HepG2 (cell line): ENCODE data around the gene ME3. TPM values are rescaled to one million over a fixed set of nuclear protein-coding genes. Genes with fewer than 3 reads are reported as not detected.

Experiments used
- ATAC-seq: fragments of 200-7000 bp; cut with Tn5 transposase; 3 replicates; pipeline ENCODE4 v1.9.1; 2020; ENCODE audit warnings: mild to moderate bottlenecking, moderate library complexity
- BruUV-seq: library from RNA; stranded (reverse); fragments of 400-500 nt; replicated peaks from 2 replicates; lab custom pipeline; 2021; lab: Mats Ljungman, UMichigan
- CTCF ChIA-PET: fragments of 300-600 bp; formaldehyde crosslinking; extraction: SDS; loops from one replicate; lab custom pipeline; 2021; ENCODE audit warnings: low total read pairs, inconsistent platforms, low intra/inter-chr PET ratio; lab: Yijun Ruan, JAX
- POLR2A ChIA-PET: fragments of 350-600 bp; sonication (Branson Sonifier 250); formaldehyde crosslinking; loops from one replicate; lab custom pipeline; 2020; ENCODE audit warnings: antibody characterized with exemption, inconsistent platforms; lab: Yijun Ruan, JAX
- DNase-seq: peaks from one replicate; pipeline ENCODE4 v3.0.0-alpha.2; 2015; ENCODE audit warnings: low spot score
- FAIRE-seq: peaks from 3 replicates; lab custom pipeline; 2011; peaks lifted over from hg19 to GRCh38; lab: Jason Lieb, UNC
- H2AFZ ChIP-seq: one replicate; pipeline ENCODE4 v1.6.1; 2011; ENCODE audit warnings: low read length, inconsistent platforms
- H3K27ac ChIP-seq: fragments of 300-600 bp; 3 replicates; pipeline ENCODE4 v1.8.0; 2011; ENCODE audit warnings: mixed run types, mild to moderate bottlenecking, mixed read lengths, low read length, inconsistent platforms; ENCODE audit not compliant: insufficient read depth; ENCODE audit errors: extremely low read length
- H3K27me3 ChIP-seq, 2 experiments: fragments of 200-600 bp in 1 of 2; 2 replicates in 1 of 2; 3 replicates in 1 of 2; pipeline versions ENCODE4 v1.6.0 to v1.8.0; 2011; ENCODE audit warnings: low read length in 2 of 2, mild to moderate bottlenecking in 2 of 2, moderate library complexity in 2 of 2, inconsistent platforms in 1 of 2; ENCODE audit not compliant: insufficient read depth in 2 of 2, control insufficient read depth in 1 of 2
- H3K36me3 ChIP-seq, 2 experiments: fragments of 200-600 bp in 1 of 2; replicated peaks in 1 of 2; 2 replicates in 1 of 2; 3 replicates in 1 of 2; pipeline versions ENCODE4 v1.5.1 to v1.8.0; 2011; ENCODE audit warnings: low read length in 2 of 2, inconsistent platforms in 1 of 2; ENCODE audit not compliant: insufficient read depth in 2 of 2, control insufficient read depth in 1 of 2
- H3K4me1 ChIP-seq: 2 replicates; pipeline ENCODE4 v1.5.1; 2012; ENCODE audit warnings: low read length, inconsistent platforms; ENCODE audit not compliant: insufficient read depth
- H3K4me2 ChIP-seq: 2 replicates; pipeline ENCODE4 v1.6.0; 2011; ENCODE audit warnings: low read depth, low read length, inconsistent platforms
- H3K4me3 ChIP-seq, 3 experiments: fragments of 200-600 bp in 1 of 3; sonication (generic), shearing (Covaris generic) in 1 of 3; replicated peaks in 1 of 3; 2 replicates each; pipeline ENCODE4 v1.5.1; 2011 to 2016; ENCODE audit warnings: low read length in 3 of 3, inconsistent platforms in 2 of 3, low read depth in 2 of 3, mild to moderate bottlenecking in 2 of 3, control low read depth in 1 of 3, mixed read lengths in 1 of 3; ENCODE audit not compliant: insufficient read depth in 1 of 3
- H3K79me2 ChIP-seq: one replicate; pipeline ENCODE4 v1.6.1; 2011; ENCODE audit warnings: low read length, inconsistent platforms; ENCODE audit not compliant: insufficient read depth
- H3K9ac ChIP-seq: 2 replicates; pipeline ENCODE4 v1.6.0; 2011; ENCODE audit warnings: mild to moderate bottlenecking, low read depth, low read length, inconsistent platforms; ENCODE audit not compliant: insufficient read depth
- H3K9me3 ChIP-seq: 2 replicates; pipeline ENCODE4 v1.5.1; 2012; ENCODE audit warnings: mild to moderate bottlenecking, low read length
- H4K20me1 ChIP-seq: 2 replicates; pipeline ENCODE4 v1.6.0; 2011; ENCODE audit warnings: inconsistent platforms, mild to moderate bottlenecking, low read length, moderate library complexity; ENCODE audit not compliant: insufficient read depth
- ARNTL ChIP-seq: sonication (generic); formaldehyde crosslinking; IDR thresholded peaks from 2 replicates; pipeline ENCODE4 v1.4.0; 2020; ENCODE audit warnings: mild to moderate bottlenecking, missing genetic modification reagents
- ERF ChIP-seq: IDR thresholded peaks from 2 replicates; pipeline ENCODE4 v1.6.1; 2018; ENCODE audit warnings: missing biosample characterization, missing genetic modification reagents
- KAT7 ChIP-seq: IDR thresholded peaks from 2 replicates; pipeline ENCODE4 v1.6.1; 2018; ENCODE audit warnings: borderline replicate concordance, missing compliant biosample characterization
- MAZ ChIP-seq, 2 experiments: sonication (generic) in 1 of 2; formaldehyde crosslinking in 1 of 2; IDR thresholded peaks; 2 replicates each; pipeline versions ENCODE4 v1.5.0 to v1.6.1; 2012 to 2020; ENCODE audit warnings: low read depth in 2 of 2, mild to moderate bottlenecking in 2 of 2, borderline replicate concordance in 1 of 2, improper control_type of control experiment in 1 of 2, low read length in 1 of 2, missing genetic modification reagents in 1 of 2, moderate library complexity in 1 of 2
- RXRB ChIP-seq: IDR thresholded peaks from 2 replicates; pipeline ENCODE4 v1.6.1; 2016; ENCODE audit warnings: borderline replicate concordance, missing genetic modification reagents, missing compliant biosample characterization
- SNRNP70 ChIP-seq: fragments of 200-400 bp; formaldehyde crosslinking; IDR thresholded peaks from 2 replicates; pipeline ENCODE4 v1.6.1; 2017; ENCODE audit warnings: mild to moderate bottlenecking, low read depth, low read length, moderate library complexity
- ZNF225 ChIP-seq: sonication (generic); formaldehyde crosslinking; IDR thresholded peaks from 2 replicates; pipeline ENCODE4 v1.4.0; 2020; ENCODE audit warnings: mild to moderate bottlenecking, missing genetic modification reagents
- ZNF496 ChIP-seq: sonication (generic); formaldehyde crosslinking; IDR thresholded peaks from 2 replicates; pipeline ENCODE4 v1.8.1; 2023; ENCODE audit warnings: mild to moderate bottlenecking, moderate library complexity, missing genetic modification reagents; ENCODE audit not compliant: insufficient replicate concordance
- ZNF83 ChIP-seq: sonication (generic); formaldehyde crosslinking; IDR thresholded peaks from 2 replicates; pipeline ENCODE4 v1.4.0; 2020; ENCODE audit warnings: missing genetic modification reagents, mild to moderate bottlenecking, borderline replicate concordance
- WGBS: methylation state at CpG from one replicate; pipeline ENCODE4 v1.1.6; 2017; ENCODE audit warnings: low lambda C conversion rate; 5-methylcytosine and 5-hydroxymethylcytosine counted together
- in situ Hi-C: cut with HindIII; loops from 2 replicates; pipeline ENCODE4 v1.10.0; 2017; ENCODE audit warnings: low pct_unique_long_range_greater_than_20kb; ENCODE audit not compliant: extremely low pct_ligation_motif_present
- intact Hi-C: fragments of 100-400 bp; cut with micrococcal nuclease; formaldehyde crosslinking; loops from one replicate; pipeline ENCODE4 v1.10.0; 2022; ENCODE audit not compliant: unreplicated experiment
- polyA plus RNA-seq, 8 experiments: library from polyadenylated mRNA; depleted of rRNA in 3 of 8; stranded (reverse) in 7 of 8; unstranded in 1 of 8; fragments of >200 nt; fragmentation: Illumina TruSeq in 4 of 8; extraction: Trizol in 4 of 8; gene quantifications; 2 replicates each; pipeline versions ENCODE4 v1.2.1 to v1.2.3, GENCODE V29; 2011 to 2016; ENCODE audit warnings: low read depth in 4 of 8, missing spikeins in 1 of 8, mixed read lengths in 1 of 8; ENCODE audit not compliant: insufficient read depth in 1 of 8
- total RNA-seq, 5 experiments: library from RNA; depleted of rRNA; stranded (reverse); fragments of >200 nt; fragmentation: Illumina TruSeq; extraction: Trizol; gene quantifications; 2 replicates each; pipeline ENCODE4 v1.2.3, GENCODE V29; 2016; ENCODE audit warnings: low read depth in 1 of 5
- TF ChIP-seq, protein P1 (sequence below): sonication (generic); formaldehyde crosslinking; conservative IDR thresholded peaks from 2 replicates; pipeline ENCODE4 v1.5.0; 2020; ENCODE audit warnings: missing genetic modification reagents
- TF ChIP-seq, protein P2 (sequence below): sonication (generic); formaldehyde crosslinking; IDR thresholded peaks from 2 replicates; pipeline ENCODE4 v1.8.1; 2023; ENCODE audit warnings: mild to moderate bottlenecking, moderate library complexity, missing genetic modification reagents

Gene ME3
- total and polyA plus RNA-seq, 2 of the 13 experiments (the other 11 are each of a cell fraction or from before 2014, with no cell fraction given) = not detected

DNA sequence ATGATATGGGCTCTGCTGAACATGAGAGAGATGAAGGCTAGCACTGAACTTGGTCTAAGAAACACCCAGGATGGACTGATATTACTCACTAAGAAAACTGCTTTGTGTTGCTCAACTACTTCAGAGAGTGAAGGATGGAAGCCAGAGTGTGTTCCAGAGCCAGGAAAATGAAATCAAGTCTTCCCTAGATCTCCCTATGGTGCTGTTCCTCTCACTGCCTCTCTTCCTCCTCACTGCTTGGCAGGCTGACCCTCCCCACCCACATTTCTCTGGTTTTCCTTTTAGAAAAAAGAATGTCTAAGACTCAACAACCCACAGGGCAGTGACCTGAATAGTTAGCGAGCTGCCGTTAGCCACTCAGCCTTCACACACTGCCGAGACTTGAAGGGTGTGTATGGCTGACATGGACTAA lies 232.1 kb downstream of the ME3 start (continued):
- TF ChIP-seq RXRB (CRISPR knock-in tag) (no peak), ERF (CRISPR knock-in tag) (no peak), ARNTL (no peak), ZNF496 (CRISPR knock-in tag) (no peak), ZNF225 (no peak), KAT7 (CRISPR knock-in tag) (no peak), MAZ (IDR thresholded peaks at IDR 0.05; ENCODE audit: borderline replicate concordance, low read depth, low read length) (no peak), MAZ (CRISPR knock-in tag; IDR thresholded peaks at IDR 0.05; ENCODE audit: low read depth) (no peak)
- TF ChIP-seq, protein P1, sequence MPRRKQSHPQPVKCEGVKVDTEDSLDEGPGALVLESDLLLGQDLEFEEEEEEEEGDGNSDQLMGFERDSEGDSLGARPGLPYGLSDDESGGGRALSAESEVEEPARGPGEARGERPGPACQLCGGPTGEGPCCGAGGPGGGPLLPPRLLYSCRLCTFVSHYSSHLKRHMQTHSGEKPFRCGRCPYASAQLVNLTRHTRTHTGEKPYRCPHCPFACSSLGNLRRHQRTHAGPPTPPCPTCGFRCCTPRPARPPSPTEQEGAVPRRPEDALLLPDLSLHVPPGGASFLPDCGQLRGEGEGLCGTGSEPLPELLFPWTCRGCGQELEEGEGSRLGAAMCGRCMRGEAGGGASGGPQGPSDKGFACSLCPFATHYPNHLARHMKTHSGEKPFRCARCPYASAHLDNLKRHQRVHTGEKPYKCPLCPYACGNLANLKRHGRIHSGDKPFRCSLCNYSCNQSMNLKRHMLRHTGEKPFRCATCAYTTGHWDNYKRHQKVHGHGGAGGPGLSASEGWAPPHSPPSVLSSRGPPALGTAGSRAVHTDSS (CRISPR knock-in tag) = no peak

DNA sequence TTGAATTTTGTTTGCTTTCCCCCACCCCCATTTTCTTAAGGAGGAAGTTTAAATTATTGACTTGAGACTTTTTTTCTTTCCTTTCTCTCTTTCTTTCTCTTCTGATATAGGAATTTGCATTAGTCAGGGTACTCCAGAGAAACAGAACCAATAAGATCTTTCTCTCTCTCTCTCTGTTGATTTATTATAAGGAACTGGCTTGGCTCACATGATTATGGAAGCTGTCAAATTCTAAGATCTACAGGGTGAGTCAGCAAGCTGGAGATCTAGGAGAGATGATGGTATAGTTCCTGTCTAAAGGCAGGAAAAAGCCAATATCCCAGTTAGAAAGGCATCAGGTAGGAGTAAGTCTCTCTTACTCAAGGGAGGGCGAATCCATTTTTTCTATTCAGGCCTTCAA lies 233.7 kb downstream of the ME3 start:
- Histone ChIP-seq H3K4me1 (no peaks in the 10 kb centered on the region), H3K27ac (no peak overlapping the region), H3K4me2 (no peak overlapping the region), H3K4me3 (no peak overlapping the region), H3K27me3 (no peaks in the 10 kb centered on the region), H3K36me3 (no peaks in the 10 kb centered on the region), H2AFZ (no peak overlapping the region), H3K9ac (no peak overlapping the region), H3K79me2 (no peaks in the 10 kb centered on the region), H4K20me1 (no peaks in the 10 kb centered on the region), H3K9me3 (no peaks in the 10 kb centered on the region)
- FAIRE-seq (no peak), DNase-seq (no peak), ATAC-seq (no peak)
- BruUV-seq = no TSS peak
- in situ Hi-C loops (no loop called here), intact Hi-C loops (no loop called here)
- 20% methylated on average over 1 of the region's 1 CpG for WGBS
- ChIA-PET POLR2A (no interaction called here), CTCF (no interaction called here)
- no peak for TF ChIP-seq SNRNP70
- no peak for TF ChIP-seq ZNF83 (CRISPR knock-in tag)
- TF ChIP-seq, protein P2, sequence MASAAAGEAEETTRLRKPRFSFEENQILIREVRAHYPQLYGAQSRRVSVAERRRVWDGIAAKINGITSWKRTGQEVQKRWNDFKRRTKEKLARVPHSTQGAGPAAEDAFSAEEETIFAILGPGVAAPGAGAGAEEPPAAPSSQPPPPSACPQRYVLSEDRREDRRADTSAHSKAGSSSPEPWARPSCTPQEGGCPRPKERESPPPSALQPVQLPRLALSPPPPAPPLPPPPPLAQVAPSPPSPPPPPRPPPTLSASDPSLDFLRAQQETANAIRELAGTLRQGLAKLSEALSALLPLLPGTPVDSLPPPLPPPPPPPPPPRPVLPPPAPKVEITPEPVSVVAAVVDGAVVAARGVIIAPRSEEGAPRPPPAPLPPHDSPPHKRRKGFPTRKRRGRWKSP (CRISPR knock-in tag) = no peak
